VCaP (cell line): ENCODE data around the gene TLX2.

ENCODE experiments used
- H3K27ac ChIP-seq: fragments of 450-650 bp; 2 replicates; pipeline ENCODE4 v1.5.1; 2017
- TF ChIP-seq, protein P1 (sequence below): fragments of 450-650 bp; conservative IDR thresholded peaks from 2 replicates; pipeline ENCODE4 v1.5.1; 2017; ENCODE audit warnings: mild to moderate bottlenecking, moderate library complexity

TLX2 gene

DNA sequence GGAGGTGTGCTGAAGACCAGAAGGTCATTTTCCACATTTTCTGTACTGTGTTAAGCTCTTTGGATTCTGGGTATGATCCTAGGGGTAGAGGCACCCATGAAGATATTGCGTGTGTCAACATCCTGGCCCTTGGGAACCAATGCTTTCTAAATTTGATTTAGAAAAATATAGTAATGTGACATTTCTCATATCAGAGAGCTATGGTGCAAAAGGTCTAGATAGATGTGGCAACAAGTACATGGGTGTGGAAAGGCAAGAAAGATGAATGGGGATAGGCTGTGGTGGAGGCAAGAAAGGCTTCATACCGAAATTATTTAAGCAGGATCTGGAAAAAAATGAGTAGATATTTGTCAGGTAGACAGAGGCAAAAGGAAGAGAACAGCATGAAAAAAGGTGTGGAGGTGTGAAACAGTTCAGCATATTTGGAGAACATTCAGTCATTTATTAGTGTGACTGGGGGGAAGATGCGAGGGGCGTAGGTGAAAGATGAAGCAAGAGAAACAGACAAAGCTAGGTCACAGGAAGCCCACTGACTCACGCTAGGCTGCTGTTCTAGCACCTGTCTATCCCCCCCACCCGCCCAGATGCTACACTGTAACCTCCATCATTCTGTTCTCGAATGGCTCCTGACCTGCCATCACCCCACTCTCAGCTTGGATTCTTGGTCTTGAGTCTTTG lies 52.0 kb downstream of the TLX2 start:
- TF ChIP-seq, protein P1, sequence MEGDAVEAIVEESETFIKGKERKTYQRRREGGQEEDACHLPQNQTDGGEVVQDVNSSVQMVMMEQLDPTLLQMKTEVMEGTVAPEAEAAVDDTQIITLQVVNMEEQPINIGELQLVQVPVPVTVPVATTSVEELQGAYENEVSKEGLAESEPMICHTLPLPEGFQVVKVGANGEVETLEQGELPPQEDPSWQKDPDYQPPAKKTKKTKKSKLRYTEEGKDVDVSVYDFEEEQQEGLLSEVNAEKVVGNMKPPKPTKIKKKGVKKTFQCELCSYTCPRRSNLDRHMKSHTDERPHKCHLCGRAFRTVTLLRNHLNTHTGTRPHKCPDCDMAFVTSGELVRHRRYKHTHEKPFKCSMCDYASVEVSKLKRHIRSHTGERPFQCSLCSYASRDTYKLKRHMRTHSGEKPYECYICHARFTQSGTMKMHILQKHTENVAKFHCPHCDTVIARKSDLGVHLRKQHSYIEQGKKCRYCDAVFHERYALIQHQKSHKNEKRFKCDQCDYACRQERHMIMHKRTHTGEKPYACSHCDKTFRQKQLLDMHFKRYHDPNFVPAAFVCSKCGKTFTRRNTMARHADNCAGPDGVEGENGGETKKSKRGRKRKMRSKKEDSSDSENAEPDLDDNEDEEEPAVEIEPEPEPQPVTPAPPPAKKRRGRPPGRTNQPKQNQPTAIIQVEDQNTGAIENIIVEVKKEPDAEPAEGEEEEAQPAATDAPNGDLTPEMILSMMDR, result no peak
- H3K27ac ChIP-seq, result no peak overlapping the region

DNA sequence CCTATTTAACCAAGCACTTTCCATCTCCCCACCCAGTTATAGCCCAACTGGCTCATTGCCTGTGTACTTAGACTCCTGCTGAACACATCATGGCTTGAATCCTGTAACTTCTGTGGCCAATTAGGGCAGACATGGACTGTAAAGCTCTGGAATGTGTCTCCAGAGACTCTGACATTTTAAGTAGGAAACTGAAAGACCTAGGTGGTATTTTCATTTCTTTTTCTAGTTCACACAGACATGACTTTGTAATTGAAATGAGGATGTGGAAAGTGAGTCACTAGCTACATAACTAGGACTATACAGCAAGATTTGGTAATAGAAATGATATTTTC lies 52.5 kb downstream of the TLX2 start:
- TF ChIP-seq, protein P1, result no peak
- no peak overlapping the region for H3K27ac ChIP-seq
